Medulla oblongata (tissue), 1 donor: Measurements from ENCODE around the gene TFF2.

Experiments used
- DNase-seq: peaks from one replicate; pipeline ENCODE4 v3.0.0-alpha.2; 2015; ENCODE audit errors: extremely low spot score

The TFF2 gene

GRCh38 chr21:42320791-42321190 is 30.0 kb downstream of the TFF2 start:
- DNase-seq: no peak

- DNase-seq: no peak
Measured at GRCh38 chr21:42319851-42320572, 30.8 kb downstream of the TFF2 start.

GRCh38 chr21:42319376-42319775 is 31.4 kb downstream of the TFF2 start:
- DNase-seq: no peak

- no peak for DNase-seq
Measured at GRCh38 chr21:42317826-42318746, 32.7 kb downstream of the TFF2 start.

- DNase-seq: no peak
Measured at GRCh38 chr21:42317341-42317741, 33.5 kb downstream of the TFF2 start.

GRCh38 chr21:42316891-42317290 is 33.9 kb downstream of the TFF2 start:
- no peak for DNase-seq

GRCh38 chr21:42315296-42315891 is 35.4 kb downstream of the TFF2 start, which contains the start of gene TFF3:
Gene TFF3 (minus strand): TSS chr21:42315409. CDS start chr21:42315374, 35 bp downstream.
- DNase-seq: no peak

- no peak for DNase-seq
Measured at GRCh38 chr21:42314616-42315295, 36.0 kb downstream of the TFF2 start.

- no peak for DNase-seq
Measured at GRCh38 chr21:42313501-42313969, 37.3 kb downstream of the TFF2 start.

- no peak for DNase-seq
Measured at GRCh38 chr21:42312626-42313104, 38.1 kb downstream of the TFF2 start.

GRCh38 chr21:42311816-42312625 is 38.8 kb downstream of the TFF2 start:
- no peak for DNase-seq

- DNase-seq: no peak
Measured at GRCh38 chr21:42311160-42311559, 39.6 kb downstream of the TFF2 start.

GRCh38 chr21:42310411-42311001 is 40.3 kb downstream of the TFF2 start:
- peak; percentile 20 for DNase-seq

- DNase-seq: peak; percentile 59
Measured at GRCh38 chr21:42309753-42310213, 41.0 kb downstream of the TFF2 start.

GRCh38 chr21:42308914-42309752 is 41.7 kb downstream of the TFF2 start:
- no peak for DNase-seq

GRCh38 chr21:42308161-42308913 is 42.5 kb downstream of the TFF2 start:
- DNase-seq: no peak

GRCh38 chr21:42307106-42307505 is 43.7 kb downstream of the TFF2 start:
- no peak for DNase-seq

GRCh38 chr21:42306366-42307035 is 44.3 kb downstream of the TFF2 start:
- no peak for DNase-seq
